ENCODE measurements around the gene L2HGDH. TPM values are rescaled to one million over a fixed set of nuclear protein-coding genes. Genes with fewer than 3 reads are reported as not detected.

The L2HGDH gene
- total RNA-seq, 1 experiment from 2014 or later = 18.6 TPM

- H3F3A ChIP-seq (ENCODE audit: insufficient read depth, low read depth) = 0 out of 2 replicates have a peak, but pooled peaks cover 21% of the 10 kb centered on the region
- CTCF ChIA-PET = interaction anchor here (0.6 kb wide), 1 partner anchor 330 kb away, joined by 3 read pairs; the partner anchor contains the start of gene ATL1
- no peak for DNase-seq
- peaks cover 34% of the 10 kb centered on the region for H3K4me1 ChIP-seq (replicated peaks; ENCODE audit: insufficient read depth)
- peak overlapping the region; percentile 83 for H3K4me3 ChIP-seq
- no peaks in the 10 kb centered on the region for H3K27me3 ChIP-seq (ENCODE audit: insufficient read depth, low read depth)
- POLR2A ChIA-PET (ENCODE audit: unreplicated experiment) = no interaction called here
- intact Hi-C loops (cut with micrococcal nuclease; ENCODE audit: unreplicated experiment) = loop anchor here (5.0 kb wide), 1 partner anchor 112 kb away; the partner anchor contains the start of gene VCPKMT
- H3K79me2 ChIP-seq (ENCODE audit: low read depth) = peaks cover 34% of the 10 kb centered on the region
- H3K9me3 ChIP-seq (ENCODE audit: insufficient read depth, low read depth) = no peaks in the 10 kb centered on the region
- H2AFZ ChIP-seq = no peak overlapping the region
- peak overlapping the region; percentile 96 for H3K4me2 ChIP-seq
- H3K36me3 ChIP-seq (ENCODE audit: low read depth) = no peaks in the 10 kb centered on the region
- H4K20me1 ChIP-seq (ENCODE audit: insufficient read depth) = no peaks in the 10 kb centered on the region
- no peaks in the 10 kb centered on the region for H3K9me2 ChIP-seq (ENCODE audit: insufficient read depth)
- TF ChIP-seq EZH2 (IDR thresholded peaks at IDR 0.05; ENCODE audit: low read depth) (no peak), CTCF (conservative IDR thresholded peaks at IDR 0.05) (no peak)
- no TSS peak for BruUV-seq (replicated peaks)
- no peak overlapping the region for H3K27ac ChIP-seq
These were observed 82.3 kb downstream of the L2HGDH start for GRCh38 chr14:50229681-50230080.

- Histone ChIP-seq H3K36me3 (ENCODE audit: low read depth) (no peaks in the 10 kb centered on the region), H3K9me3 (ENCODE audit: insufficient read depth, low read depth) (no peaks in the 10 kb centered on the region), H3K4me3 (no peak overlapping the region), H3K27me3 (ENCODE audit: insufficient read depth, low read depth) (no peaks in the 10 kb centered on the region), H3K4me1 (replicated peaks; ENCODE audit: insufficient read depth) (peaks cover 34% of the 10 kb centered on the region), H3K9me2 (ENCODE audit: insufficient read depth) (no peaks in the 10 kb centered on the region), H3K27ac (no peak overlapping the region), H3K4me2 (no peak overlapping the region), H3F3A (ENCODE audit: insufficient read depth, low read depth) (0 out of 2 replicates have a peak, but pooled peaks cover 21% of the 10 kb centered on the region), H4K20me1 (ENCODE audit: insufficient read depth) (no peaks in the 10 kb centered on the region), H2AFZ (no peak overlapping the region), H3K79me2 (ENCODE audit: low read depth) (peaks cover 34% of the 10 kb centered on the region)
- TF ChIP-seq CTCF (conservative IDR thresholded peaks at IDR 0.05) (no peak), EZH2 (IDR thresholded peaks at IDR 0.05; ENCODE audit: low read depth) (no peak)
- intact Hi-C loops (cut with micrococcal nuclease; ENCODE audit: unreplicated experiment) = no loop called here
- ChIA-PET POLR2A (ENCODE audit: unreplicated experiment) (interaction anchor here (0.6 kb wide), 1 partner anchor 19 kb away, joined by 8 read pairs; no protein-coding TSS in a partner anchor), CTCF (interaction anchor here (0.6 kb wide), 1 partner anchor 542 kb away, joined by 5 read pairs; no protein-coding TSS in a partner anchor)
- BruUV-seq (replicated peaks) = no TSS peak
- no peak for DNase-seq
These were observed 83.7 kb downstream of the L2HGDH start for GRCh38 chr14:50228313-50228712.

GRCh38 chr14:50225974-50226297 lies 86.1 kb downstream of the L2HGDH start:
- no peaks in the 10 kb centered on the region for H3K36me3 ChIP-seq (ENCODE audit: low read depth)
- TF ChIP-seq EZH2 (IDR thresholded peaks at IDR 0.05; ENCODE audit: low read depth) (no peak), CTCF (conservative IDR thresholded peaks at IDR 0.05) (no peak)
- no peak overlapping the region for H3K4me3 ChIP-seq
- no TSS peak for BruUV-seq (replicated peaks)
- H3F3A ChIP-seq (ENCODE audit: insufficient read depth, low read depth) = 0 out of 2 replicates have a peak, but pooled peaks cover 11% of the 10 kb centered on the region
- H3K27ac ChIP-seq = no peak overlapping the region
- H3K4me2 ChIP-seq = no peak overlapping the region
- H3K27me3 ChIP-seq (ENCODE audit: insufficient read depth, low read depth) = no peaks in the 10 kb centered on the region
- peaks cover 28% of the 10 kb centered on the region for H3K4me1 ChIP-seq (replicated peaks; ENCODE audit: insufficient read depth)
- POLR2A ChIA-PET (ENCODE audit: unreplicated experiment) = no interaction called here
- no peaks in the 10 kb centered on the region for H3K9me2 ChIP-seq (ENCODE audit: insufficient read depth)
- CTCF ChIA-PET = no interaction called here
- intact Hi-C loops (cut with micrococcal nuclease; ENCODE audit: unreplicated experiment) = no loop called here
- no peak for DNase-seq
- peaks cover 38% of the 10 kb centered on the region for H3K79me2 ChIP-seq (ENCODE audit: low read depth)
- no peak overlapping the region for H2AFZ ChIP-seq
- no peaks in the 10 kb centered on the region for H3K9me3 ChIP-seq (ENCODE audit: insufficient read depth, low read depth)
- H4K20me1 ChIP-seq (ENCODE audit: insufficient read depth) = no peaks in the 10 kb centered on the region; the same call in 1 of the 2 replicates

All from PC-9 (cell line).